ENCODE measurements around the gene DOC2B.
"Not testable (repeated sequence)": the region's sequence is repeated elsewhere in the genome, so short reads cannot be mapped to it uniquely, and the experiment has no call there.

DNA sequence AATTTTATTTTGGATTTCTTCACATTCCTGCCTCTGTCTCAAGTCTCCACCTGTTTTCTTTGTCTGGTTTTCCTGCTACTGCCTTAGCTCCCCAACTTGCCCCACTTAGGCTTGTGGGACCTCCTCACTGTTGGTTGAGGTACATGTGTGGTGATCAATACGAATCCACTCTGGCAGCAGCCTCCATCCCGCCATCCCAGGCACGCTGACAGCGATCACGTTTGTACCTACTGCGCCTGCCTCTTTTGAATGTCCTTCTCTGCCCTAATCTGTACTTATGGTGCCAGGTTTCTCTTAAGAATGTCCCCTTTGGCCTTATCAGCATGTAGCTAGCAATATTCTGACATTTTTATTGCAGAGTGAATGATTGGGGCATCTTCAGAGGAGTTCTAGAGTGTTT is 46.4 kb downstream of the DOC2B start:
- not testable (repeated sequence) for TF ChIP-seq CTCF (conservative IDR thresholded peaks at IDR 0.05; ENCODE audit: low read depth in 2 of 2); EZH2phosphoT487 (IDR thresholded peaks at IDR 0.05; ENCODE audit: unreplicated experiment); JUNB (IDR thresholded peaks at IDR 0.05; ENCODE audit: unreplicated experiment); EZH2 (IDR thresholded peaks at IDR 0.05; ENCODE audit: low read depth, unreplicated experiment); POLR2AphosphoS5 (IDR thresholded peaks at IDR 0.05; ENCODE audit: low read depth); STAT1 (IDR thresholded peaks at IDR 0.05; ENCODE audit: unreplicated experiment); ZNF331 (CRISPR knock-in tag; IDR thresholded peaks at IDR 0.05; ENCODE audit: low read depth); NANOG (IDR thresholded peaks at IDR 0.05; ENCODE audit: borderline replicate concordance)
- TF ChIP-seq, protein P1, sequence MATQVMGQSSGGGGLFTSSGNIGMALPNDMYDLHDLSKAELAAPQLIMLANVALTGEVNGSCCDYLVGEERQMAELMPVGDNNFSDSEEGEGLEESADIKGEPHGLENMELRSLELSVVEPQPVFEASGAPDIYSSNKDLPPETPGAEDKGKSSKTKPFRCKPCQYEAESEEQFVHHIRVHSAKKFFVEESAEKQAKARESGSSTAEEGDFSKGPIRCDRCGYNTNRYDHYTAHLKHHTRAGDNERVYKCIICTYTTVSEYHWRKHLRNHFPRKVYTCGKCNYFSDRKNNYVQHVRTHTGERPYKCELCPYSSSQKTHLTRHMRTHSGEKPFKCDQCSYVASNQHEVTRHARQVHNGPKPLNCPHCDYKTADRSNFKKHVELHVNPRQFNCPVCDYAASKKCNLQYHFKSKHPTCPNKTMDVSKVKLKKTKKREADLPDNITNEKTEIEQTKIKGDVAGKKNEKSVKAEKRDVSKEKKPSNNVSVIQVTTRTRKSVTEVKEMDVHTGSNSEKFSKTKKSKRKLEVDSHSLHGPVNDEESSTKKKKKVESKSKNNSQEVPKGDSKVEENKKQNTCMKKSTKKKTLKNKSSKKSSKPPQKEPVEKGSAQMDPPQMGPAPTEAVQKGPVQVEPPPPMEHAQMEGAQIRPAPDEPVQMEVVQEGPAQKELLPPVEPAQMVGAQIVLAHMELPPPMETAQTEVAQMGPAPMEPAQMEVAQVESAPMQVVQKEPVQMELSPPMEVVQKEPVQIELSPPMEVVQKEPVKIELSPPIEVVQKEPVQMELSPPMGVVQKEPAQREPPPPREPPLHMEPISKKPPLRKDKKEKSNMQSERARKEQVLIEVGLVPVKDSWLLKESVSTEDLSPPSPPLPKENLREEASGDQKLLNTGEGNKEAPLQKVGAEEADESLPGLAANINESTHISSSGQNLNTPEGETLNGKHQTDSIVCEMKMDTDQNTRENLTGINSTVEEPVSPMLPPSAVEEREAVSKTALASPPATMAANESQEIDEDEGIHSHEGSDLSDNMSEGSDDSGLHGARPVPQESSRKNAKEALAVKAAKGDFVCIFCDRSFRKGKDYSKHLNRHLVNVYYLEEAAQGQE (IDR thresholded peaks at IDR 0.05; ENCODE audit: unreplicated experiment) = not testable (repeated sequence)

Measured in GM23338 (cell line).